Coronary artery (tissue), 2 donors: ENCODE data around the gene USP38.
"Not testable (repeated sequence)": the region's sequence is repeated elsewhere in the genome, so short reads cannot be mapped to it uniquely, and the experiment has no call there.

Experiments
- DNase-seq: peaks from one replicate; pipeline ENCODE4 v3.0.0-alpha.2; 2017; ENCODE audit warnings: low spot score
- H3K27ac ChIP-seq, 2 donors: fragments of 200-600 bp; sonication (generic); one replicate each; pipeline ENCODE4 v1.5.1; 2016 to 2019
- H3K4me3 ChIP-seq: fragments of 200-600 bp; sonication (generic); 2 replicates; pipeline ENCODE4 v1.5.1; 2016; ENCODE audit warnings: mild to moderate bottlenecking, moderate library complexity
- CTCF ChIP-seq: fragments of 200-600 bp; sonication (generic); IDR thresholded peaks from one replicate; pipeline ENCODE4 v1.5.1; 2019; ENCODE audit warnings: antibody characterized with exemption

USP38 gene

GRCh38 chr4:143256456-143256855 lies 71.7 kb downstream of the USP38 start:
- TF ChIP-seq CTCF, result no peak
- H3K27ac ChIP-seq, result no peak overlapping the region
- DNase-seq, result no peak
- H3K4me3 ChIP-seq, result no peak overlapping the region

- no peak overlapping the region for H3K27ac ChIP-seq
- H3K4me3 ChIP-seq, result no peak overlapping the region
- DNase-seq, result no peak
- no peak for TF ChIP-seq CTCF
Observed at GRCh38 chr4:143257356-143257755, 72.6 kb downstream of the USP38 start.

GRCh38 chr4:143260750-143261149 lies 76.0 kb downstream of the USP38 start:
- no peak overlapping the region for H3K4me3 ChIP-seq
- DNase-seq, result no peak
- H3K27ac ChIP-seq, result no peak overlapping the region
- TF ChIP-seq CTCF, result no peak

- H3K4me3 ChIP-seq, result no peak overlapping the region
- no peak for TF ChIP-seq CTCF
- H3K27ac ChIP-seq, result no peak overlapping the region
- no peak for DNase-seq
Observed at GRCh38 chr4:143262838-143263237, 78.1 kb downstream of the USP38 start.

- H3K27ac ChIP-seq, H3K4me3 ChIP-seq, DNase-seq: not testable (repeated sequence)
Observed at GRCh38 chr4:143267690-143268089, 83.0 kb downstream of the USP38 start.

- no peak overlapping the region for H3K27ac ChIP-seq
- no peak overlapping the region for H3K4me3 ChIP-seq
- no peak for TF ChIP-seq CTCF
- DNase-seq, result no peak
Observed at GRCh38 chr4:143270256-143270838, 85.6 kb downstream of the USP38 start.
